Transverse colon (tissue), 4 donors: Measurements from ENCODE around the gene POLR1D. TPM values are rescaled to one million over a fixed set of nuclear protein-coding genes. Genes with fewer than 3 reads are reported as not detected.

Experiments used
- DNase-seq: peaks from one replicate; pipeline ENCODE4 v3.0.0-alpha.2; 2019
- H3K27ac ChIP-seq, 4 donors: fragments of 200-600 bp; sonication (generic); 2 replicates each; pipeline ENCODE4 v1.5.1; 2016 to 2018; ENCODE audit warnings: inconsistent platforms in 4 of 4
- H3K27me3 ChIP-seq: fragments of 200-600 bp; sonication (generic); 2 replicates; pipeline ENCODE4 v1.5.1; 2017; ENCODE audit warnings: inconsistent platforms
- H3K36me3 ChIP-seq, 4 donors: fragments of 200-600 bp; sonication (generic); 2 replicates each; pipeline ENCODE4 v1.5.1; 2017 to 2019; ENCODE audit warnings: inconsistent platforms in 4 of 4
- H3K4me1 ChIP-seq, 4 donors: fragments of 200-600 bp; sonication (generic); 2 replicates each; pipeline ENCODE4 v1.5.1; 2017 to 2020; ENCODE audit warnings: inconsistent platforms in 4 of 4
- H3K4me3 ChIP-seq, 4 donors: fragments of 200-600 bp; sonication (generic); 1 replicate in 1 of 4; 2 replicates in 3 of 4; pipeline versions ENCODE4 v1.5.1 to v1.6.1; 2017 to 2019; ENCODE audit warnings: inconsistent platforms in 4 of 4
- H3K9me3 ChIP-seq, 2 donors: fragments of 200-600 bp; sonication (generic); 2 replicates each; pipeline ENCODE4 v1.5.1; 2017 to 2019; ENCODE audit warnings: inconsistent platforms in 2 of 2
- EP300 ChIP-seq: sonication (generic); formaldehyde crosslinking; IDR thresholded peaks from one replicate; pipeline ENCODE4 v1.6.1; 2017; ENCODE audit warnings: antibody characterized with exemption, low read depth
- POLR2A ChIP-seq: fragments of 450-650 bp; IDR thresholded peaks from one replicate; pipeline ENCODE4 v1.6.1; 2016; ENCODE audit warnings: antibody characterized with exemption, mild to moderate bottlenecking, moderate library complexity
- POLR2AphosphoS5 ChIP-seq, 3 donors: sonication (generic); formaldehyde crosslinking; IDR thresholded peaks; one replicate each; pipeline ENCODE4 v1.6.1; 2016; ENCODE audit warnings: antibody characterized with exemption in 3 of 3
- WGBS, 2 donors: methylation state at CpG; one replicate each; pipeline ENCODE4 v1.1.5; 2018; ENCODE audit warnings: low coverage in 1 of 2; 5-methylcytosine and 5-hydroxymethylcytosine counted together
- in situ Hi-C, 4 donors: fragments of 200-750 bp; cut with MboI; loops; one replicate each; pipeline versions ENCODE4 v1.15.0 to v1.15.1; 2017; ENCODE audit warnings: low sequenced_read_pairs in 3 of 4, low pct_ligation_motif_present in 1 of 4, low pct_unique_long_range_greater_than_20kb in 1 of 4
- intact Hi-C: fragments of 100-400 bp; cut with DNase I; formaldehyde crosslinking; loops from one replicate; pipeline ENCODE4 v1.15.1; 2023; ENCODE audit warnings: low total_unique reads
- total RNA-seq, 4 donors: library from RNA; depleted of rRNA; stranded (reverse); fragments of >200 nt; gene quantifications; one replicate each; pipeline ENCODE4 v1.1.0, GENCODE V29; 2016
- TF ChIP-seq, protein P1 (sequence below), 5 experiments: fragments of 200-600 bp in 3 of 5; fragments of 450-650 bp in 2 of 5; sonication (generic) in 3 of 5; IDR thresholded peaks; 1 replicate in 2 of 5; 2 replicates in 3 of 5; pipeline ENCODE4 v1.5.1; 2016 to 2017; ENCODE audit warnings: antibody characterized with exemption in 5 of 5, inconsistent platforms in 3 of 5, mild to moderate bottlenecking in 2 of 5, moderate library complexity in 1 of 5

The POLR1D gene
- total RNA-seq, 4 donors from 2014 or later: 45.6 to 120 (median 90.4) TPM

DNA sequence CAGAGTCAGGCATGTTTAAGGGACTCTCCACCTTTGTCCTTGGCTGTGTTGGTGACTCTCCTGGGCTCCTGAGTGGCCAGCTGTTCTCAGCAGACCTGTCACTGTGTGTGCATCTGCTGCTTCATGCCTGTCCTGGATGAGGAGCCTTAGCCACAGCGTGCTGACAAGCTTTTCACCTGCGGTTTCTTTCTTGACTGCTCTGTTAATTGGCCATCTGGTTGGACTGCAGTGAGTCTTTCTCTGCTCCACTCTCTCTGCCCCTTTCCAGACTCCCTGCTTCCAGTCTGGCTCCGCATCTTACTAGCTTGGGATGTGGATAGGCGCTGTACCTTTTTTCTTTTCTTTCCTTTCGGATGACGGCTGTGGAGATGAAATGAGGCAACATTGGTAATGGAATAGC is 38.8 kb downstream of the POLR1D start:
- intact Hi-C loops (no loop called here), in situ Hi-C loops (no loop called here)
- H3K27ac ChIP-seq: no peak overlapping the region
- peaks cover 0 to 8% (median 3%) of the 10 kb centered on the region in 4 donors for H3K4me1 ChIP-seq
- H3K4me3 ChIP-seq: no peak overlapping the region
- peaks cover 0 to under 1% (median under 1%) of the 10 kb centered on the region in 4 donors for H3K36me3 ChIP-seq
- no peaks in the 10 kb centered on the region for H3K27me3 ChIP-seq
- no peak for DNase-seq
- WGBS, 2 donors: 95 to 97% methylated on average over 5 to 6 of the region's 6 CpGs
- TF ChIP-seq, protein P1, sequence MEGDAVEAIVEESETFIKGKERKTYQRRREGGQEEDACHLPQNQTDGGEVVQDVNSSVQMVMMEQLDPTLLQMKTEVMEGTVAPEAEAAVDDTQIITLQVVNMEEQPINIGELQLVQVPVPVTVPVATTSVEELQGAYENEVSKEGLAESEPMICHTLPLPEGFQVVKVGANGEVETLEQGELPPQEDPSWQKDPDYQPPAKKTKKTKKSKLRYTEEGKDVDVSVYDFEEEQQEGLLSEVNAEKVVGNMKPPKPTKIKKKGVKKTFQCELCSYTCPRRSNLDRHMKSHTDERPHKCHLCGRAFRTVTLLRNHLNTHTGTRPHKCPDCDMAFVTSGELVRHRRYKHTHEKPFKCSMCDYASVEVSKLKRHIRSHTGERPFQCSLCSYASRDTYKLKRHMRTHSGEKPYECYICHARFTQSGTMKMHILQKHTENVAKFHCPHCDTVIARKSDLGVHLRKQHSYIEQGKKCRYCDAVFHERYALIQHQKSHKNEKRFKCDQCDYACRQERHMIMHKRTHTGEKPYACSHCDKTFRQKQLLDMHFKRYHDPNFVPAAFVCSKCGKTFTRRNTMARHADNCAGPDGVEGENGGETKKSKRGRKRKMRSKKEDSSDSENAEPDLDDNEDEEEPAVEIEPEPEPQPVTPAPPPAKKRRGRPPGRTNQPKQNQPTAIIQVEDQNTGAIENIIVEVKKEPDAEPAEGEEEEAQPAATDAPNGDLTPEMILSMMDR (IDR thresholded peaks at IDR 0.05): no peak
- no peak for TF ChIP-seq POLR2AphosphoS5 (IDR thresholded peaks at IDR 0.05)
- TF ChIP-seq POLR2A: no peak
- TF ChIP-seq EP300: no peak
- H3K9me3 ChIP-seq: no peaks in the 10 kb centered on the region

DNA sequence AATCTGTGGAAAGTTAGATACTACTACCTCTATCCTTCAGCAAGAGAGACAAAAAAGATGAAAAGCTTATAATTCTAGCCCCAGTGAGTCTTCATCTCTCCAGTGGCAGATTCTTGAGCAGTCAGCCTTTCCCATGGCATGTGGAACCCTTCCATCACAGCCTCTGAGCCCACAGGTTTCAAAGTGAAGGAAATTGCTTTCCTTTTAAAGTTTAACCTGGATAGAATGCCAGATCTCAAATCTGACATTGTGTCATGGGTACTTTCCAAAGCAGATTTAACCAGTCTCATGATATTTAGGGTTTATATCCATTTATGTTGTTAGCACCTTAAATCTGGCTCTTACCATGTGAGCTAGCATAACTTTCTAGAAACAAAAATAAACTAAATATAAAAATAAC is 39.3 kb downstream of the POLR1D start:
- no peak overlapping the region for H3K27ac ChIP-seq
- H3K9me3 ChIP-seq: no peaks in the 10 kb centered on the region
- H3K4me3 ChIP-seq: no peak overlapping the region
- in situ Hi-C loops: no loop called here
- no peaks in the 10 kb centered on the region for H3K27me3 ChIP-seq
- no peak for TF ChIP-seq POLR2A
- TF ChIP-seq, protein P1 (IDR thresholded peaks at IDR 0.05): no peak
- TF ChIP-seq EP300: no peak
- TF ChIP-seq POLR2AphosphoS5 (IDR thresholded peaks at IDR 0.05): no peak
- peaks cover 0 to 8% (median 3%) of the 10 kb centered on the region in 4 donors for H3K4me1 ChIP-seq
- intact Hi-C loops: no loop called here
- peaks cover 0 to 5% (median 2%) of the 10 kb centered on the region in 4 donors for H3K36me3 ChIP-seq
- no peak for DNase-seq

DNA sequence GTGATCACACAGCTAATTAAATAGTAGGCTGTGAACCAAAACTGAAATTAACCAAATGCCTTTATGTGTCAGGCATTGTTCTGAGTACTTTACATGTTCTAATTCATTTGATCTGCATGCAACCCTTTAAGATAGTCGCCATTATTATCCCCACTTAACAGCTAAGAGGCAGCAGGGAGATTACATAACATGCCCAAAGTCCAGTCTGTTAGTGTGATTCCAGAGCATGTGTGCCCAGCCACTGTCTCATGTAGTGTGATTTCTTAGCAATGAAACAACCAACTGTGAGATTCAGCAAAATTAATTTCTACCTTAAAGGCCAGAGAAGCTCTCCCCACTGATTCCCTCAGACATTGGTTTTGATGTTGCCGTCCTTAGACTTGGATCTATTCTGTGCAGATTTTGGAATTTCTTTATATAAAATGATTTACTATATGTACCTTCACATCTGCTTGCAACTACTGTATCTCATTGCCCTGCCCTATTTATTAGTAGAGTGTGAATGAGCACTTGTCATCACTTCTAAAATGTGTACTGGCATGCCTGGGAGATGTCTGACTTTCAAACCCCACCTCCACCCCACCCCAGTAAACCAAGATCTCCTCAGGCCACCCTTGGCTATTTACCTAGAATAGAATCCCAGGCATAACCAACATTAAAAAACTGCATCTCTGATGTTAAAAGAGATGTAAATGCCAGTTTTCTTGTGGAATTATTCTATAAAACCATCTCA is 41.2 kb downstream of the POLR1D start:
- H3K4me3 ChIP-seq: no peak overlapping the region
- WGBS, 2 donors: 90% methylated on average over 2 of the region's 2 CpGs
- H3K27ac ChIP-seq: no peak overlapping the region
- no peaks in the 10 kb centered on the region for H3K9me3 ChIP-seq
- intact Hi-C loops: no loop called here
- H3K4me1 ChIP-seq: peaks cover 0 to 8% (median 3%) of the 10 kb centered on the region in 4 donors
- no peak for DNase-seq
- peaks cover 0 to 8% (median 2%) of the 10 kb centered on the region in 4 donors for H3K36me3 ChIP-seq
- TF ChIP-seq POLR2A (no peak), EP300 (no peak)
- TF ChIP-seq, protein P1 (IDR thresholded peaks at IDR 0.05): no peak
- H3K27me3 ChIP-seq: no peaks in the 10 kb centered on the region
- in situ Hi-C loops: no loop called here

DNA sequence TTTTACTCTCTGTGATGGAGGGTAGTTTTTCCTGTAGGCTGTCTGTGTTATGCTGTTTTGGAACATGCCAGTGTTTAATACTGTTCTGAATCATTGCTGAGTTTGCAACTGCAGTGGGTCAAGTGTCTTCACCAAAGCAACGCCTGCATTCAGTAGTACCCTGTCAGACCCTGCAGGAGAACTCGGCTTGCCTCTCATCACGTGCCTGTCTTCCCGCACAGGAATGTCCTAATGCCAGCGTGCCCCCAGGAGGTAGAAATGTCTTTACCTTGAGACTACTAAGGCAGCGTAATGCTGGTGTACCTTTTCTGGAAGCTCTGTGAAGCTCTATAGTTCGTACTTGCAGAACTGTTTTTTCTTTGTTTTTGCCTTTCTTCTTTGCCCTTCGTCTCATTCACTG is 42.3 kb downstream of the POLR1D start:
- Histone ChIP-seq H3K27me3 (no peaks in the 10 kb centered on the region), H3K9me3 (no peaks in the 10 kb centered on the region), H3K36me3 (peaks cover 0 to 8% (median 2%) of the 10 kb centered on the region in 4 donors), H3K4me3 (no peak overlapping the region), H3K4me1 (peaks cover 0 to 6% (median under 1%) of the 10 kb centered on the region in 4 donors), H3K27ac (no peak overlapping the region)
- in situ Hi-C loops: no loop called here
- TF ChIP-seq POLR2A (no peak), POLR2AphosphoS5 (IDR thresholded peaks at IDR 0.05) (no peak), EP300 (no peak)
- TF ChIP-seq, protein P1 (IDR thresholded peaks at IDR 0.05): no peak
- 83 to 90% methylated on average over 2 to 8 of the region's 8 CpGs for WGBS, 2 donors
- DNase-seq: no peak
- intact Hi-C loops: no loop called here
